LNCaP clone FGC (cell line): Measurements from ENCODE around the gene DMAC1.

Experiments used
- DNase-seq: peaks from one replicate; pipeline ENCODE4 v3.0.0-alpha.2; 2011; ENCODE audit warnings: low read depth
- H3K4me3 ChIP-seq: 2 replicates; pipeline ENCODE4 v1.5.1; 2011; ENCODE audit warnings: mild to moderate bottlenecking, low read depth, low read length, control low read depth
- TF ChIP-seq, protein P1 (sequence below): IDR thresholded peaks from 2 replicates; pipeline ENCODE4 v1.5.1; 2012; ENCODE audit warnings: mild to moderate bottlenecking; ENCODE audit not compliant: control insufficient read depth, insufficient read depth; ENCODE audit errors: extremely low read depth

Gene DMAC1

DNA sequence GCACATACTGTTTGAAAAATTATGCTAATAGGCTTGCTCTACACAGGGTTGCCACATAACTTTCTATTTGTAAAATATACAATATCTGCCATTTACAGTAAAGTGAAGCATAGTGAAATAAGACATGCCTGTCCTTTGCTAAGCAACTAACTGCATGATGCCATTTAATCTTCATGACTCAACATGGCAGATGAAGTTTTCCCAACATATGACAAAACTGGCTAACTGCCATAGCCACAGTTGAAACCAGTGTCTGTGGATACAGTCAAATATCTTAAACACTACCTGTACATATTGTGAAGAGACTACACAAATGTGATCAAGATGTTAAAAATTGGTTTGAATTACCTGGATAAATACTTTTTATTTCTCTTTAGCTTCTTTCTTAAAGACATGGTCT, 3.1 kb upstream of the DMAC1 start:
- no peak overlapping the region for H3K4me3 ChIP-seq
- DNase-seq = no peak
- TF ChIP-seq, protein P1, sequence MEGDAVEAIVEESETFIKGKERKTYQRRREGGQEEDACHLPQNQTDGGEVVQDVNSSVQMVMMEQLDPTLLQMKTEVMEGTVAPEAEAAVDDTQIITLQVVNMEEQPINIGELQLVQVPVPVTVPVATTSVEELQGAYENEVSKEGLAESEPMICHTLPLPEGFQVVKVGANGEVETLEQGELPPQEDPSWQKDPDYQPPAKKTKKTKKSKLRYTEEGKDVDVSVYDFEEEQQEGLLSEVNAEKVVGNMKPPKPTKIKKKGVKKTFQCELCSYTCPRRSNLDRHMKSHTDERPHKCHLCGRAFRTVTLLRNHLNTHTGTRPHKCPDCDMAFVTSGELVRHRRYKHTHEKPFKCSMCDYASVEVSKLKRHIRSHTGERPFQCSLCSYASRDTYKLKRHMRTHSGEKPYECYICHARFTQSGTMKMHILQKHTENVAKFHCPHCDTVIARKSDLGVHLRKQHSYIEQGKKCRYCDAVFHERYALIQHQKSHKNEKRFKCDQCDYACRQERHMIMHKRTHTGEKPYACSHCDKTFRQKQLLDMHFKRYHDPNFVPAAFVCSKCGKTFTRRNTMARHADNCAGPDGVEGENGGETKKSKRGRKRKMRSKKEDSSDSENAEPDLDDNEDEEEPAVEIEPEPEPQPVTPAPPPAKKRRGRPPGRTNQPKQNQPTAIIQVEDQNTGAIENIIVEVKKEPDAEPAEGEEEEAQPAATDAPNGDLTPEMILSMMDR = no peak

DNA sequence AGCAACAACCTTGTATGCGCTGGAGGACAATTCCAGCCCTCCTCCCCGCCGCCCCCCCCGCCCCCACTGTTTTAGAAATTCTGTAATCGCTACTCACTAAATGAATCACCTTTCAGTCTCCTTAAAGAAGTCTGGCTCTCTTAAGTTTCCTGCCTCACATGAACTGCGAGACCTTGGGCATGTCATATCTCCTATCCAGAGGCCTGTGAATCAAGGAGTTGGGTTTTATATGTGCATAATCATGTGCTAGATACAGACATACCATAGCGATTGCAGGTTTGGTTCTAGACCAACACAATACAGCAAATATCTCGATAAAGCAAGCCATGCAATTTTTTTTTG, 337 bp upstream of the DMAC1 start:
- DNase-seq = no peak
- peak overlapping the region; percentile 78; the same call in 1 of the 2 replicates for H3K4me3 ChIP-seq
- TF ChIP-seq, protein P1 = no peak

DNA sequence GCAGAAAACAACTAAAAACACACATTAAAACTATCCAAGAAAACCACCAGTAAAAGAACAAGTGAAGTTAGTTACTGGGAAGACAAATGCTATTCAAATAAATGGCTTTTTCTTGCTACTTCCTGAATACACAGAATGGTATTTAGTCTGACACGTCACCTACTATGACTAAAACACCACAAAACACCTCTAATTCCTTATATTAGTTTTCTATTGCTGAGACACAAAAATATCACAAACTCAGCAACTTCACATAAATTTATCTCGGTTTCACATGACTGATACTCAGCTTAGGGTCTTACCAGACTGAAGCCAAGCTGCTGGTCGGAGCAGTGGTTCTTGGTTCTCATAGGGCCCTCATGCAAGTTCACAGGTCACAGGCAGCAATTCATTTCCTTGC, 5.4 kb downstream of the DMAC1 start:
- no peak overlapping the region for H3K4me3 ChIP-seq
- no peak for DNase-seq
- TF ChIP-seq, protein P1 = no peak

DNA sequence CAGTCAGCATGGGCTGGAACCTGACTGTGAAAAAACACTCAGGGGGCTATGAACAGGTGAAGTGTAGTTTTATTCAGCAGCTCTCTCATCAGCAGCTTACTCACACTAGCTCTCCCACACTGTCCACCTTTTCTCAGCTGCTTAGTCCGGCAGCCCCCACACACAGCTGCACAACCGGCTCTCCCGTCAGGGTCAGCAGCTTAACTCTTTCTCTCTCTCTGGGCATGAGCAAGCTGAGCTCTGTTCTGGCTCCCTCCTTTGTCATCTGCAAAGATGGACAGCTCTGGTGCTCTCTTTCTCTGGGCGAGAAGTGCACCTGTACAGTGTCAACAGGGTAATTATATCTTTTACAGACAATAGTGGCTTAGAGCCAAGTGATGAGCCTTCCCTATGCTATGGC, 8.2 kb downstream of the DMAC1 start:
- no peak overlapping the region for H3K4me3 ChIP-seq
- TF ChIP-seq, protein P1 = no peak
- DNase-seq = no peak

DNA sequence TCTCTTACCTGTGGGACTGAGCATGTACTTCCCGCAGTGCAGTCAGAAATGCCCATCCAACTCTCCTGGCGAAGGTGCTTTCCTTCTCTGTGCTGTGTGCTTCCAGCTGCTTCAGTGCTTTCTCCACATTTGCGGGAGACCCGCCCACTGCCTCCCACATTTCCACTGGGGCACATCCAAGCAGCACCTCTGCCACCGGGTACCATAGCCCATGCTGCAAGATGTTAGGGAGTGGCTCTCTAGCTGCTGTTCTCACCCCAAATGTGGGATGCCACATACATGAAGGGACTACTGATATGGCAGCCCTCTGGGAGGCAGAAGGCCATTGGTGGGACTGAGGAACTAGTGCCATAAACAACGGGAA, 8.8 kb downstream of the DMAC1 start:
- TF ChIP-seq, protein P1 = no peak

DNA sequence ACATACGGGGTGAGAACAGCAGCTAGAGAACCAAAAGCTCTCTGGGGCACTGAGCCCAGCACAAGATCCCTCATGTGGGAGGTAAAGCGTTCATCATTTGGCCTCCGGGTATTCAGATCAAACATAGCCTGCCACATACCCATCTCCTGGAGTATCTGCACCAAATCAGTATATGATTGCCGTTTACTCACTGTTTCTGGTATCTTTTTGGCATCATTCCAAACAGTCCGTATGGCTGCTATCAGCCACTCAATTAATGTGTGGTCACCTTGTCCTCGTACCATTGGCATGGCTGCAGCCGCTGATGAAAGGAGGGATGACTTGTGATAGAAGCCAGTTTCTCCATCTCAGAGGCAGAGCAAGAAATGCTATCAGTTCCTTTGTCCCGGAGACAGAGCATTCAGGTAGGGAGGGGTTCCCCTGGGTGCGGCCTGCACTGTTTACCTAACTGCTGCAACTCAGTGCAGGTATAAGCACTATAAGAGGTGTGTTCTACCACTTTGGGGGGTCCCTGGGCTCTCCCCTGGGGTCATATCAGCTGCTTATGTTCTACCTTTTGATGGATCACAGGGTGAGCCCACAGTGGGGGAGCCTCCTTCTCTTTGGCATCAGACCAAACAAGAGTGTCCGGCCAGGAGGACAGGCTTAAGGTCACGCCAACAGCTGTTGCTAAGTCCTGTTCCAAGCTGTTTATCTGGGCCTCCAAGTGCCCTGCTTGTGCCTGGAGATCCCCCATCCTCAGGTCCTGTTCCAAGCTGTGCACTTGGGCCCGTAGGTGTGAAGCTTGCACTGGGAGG, 9.4 kb downstream of the DMAC1 start:
- DNase-seq = no peak
- TF ChIP-seq, protein P1 = no peak
- no peak overlapping the region for H3K4me3 ChIP-seq

More for the DNA sequence above, 8.8 kb downstream of the DMAC1 start:
- H3K4me3 ChIP-seq = no peak overlapping the region
- no peak for DNase-seq

DNA sequence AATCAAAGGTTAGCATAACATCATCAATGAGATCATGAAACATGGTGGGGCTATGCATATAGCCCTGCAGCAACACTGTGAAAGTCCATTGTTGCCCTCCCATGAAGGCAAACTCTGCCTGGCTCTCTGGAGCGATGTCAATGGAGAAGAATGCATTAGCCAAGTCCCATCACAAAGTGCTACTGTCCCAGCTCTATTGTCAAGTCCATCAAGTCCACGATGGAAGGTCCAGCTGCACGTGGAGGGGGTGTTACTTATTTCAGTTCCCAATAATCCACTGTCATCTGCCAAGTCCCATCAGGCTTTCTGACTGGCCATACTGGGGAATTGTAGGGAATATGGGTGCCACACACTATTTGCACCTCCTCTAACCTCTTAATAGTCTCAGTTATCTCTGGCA, 10.8 kb downstream of the DMAC1 start:
- TF ChIP-seq, protein P1 = no peak
- DNase-seq = no peak
- H3K4me3 ChIP-seq = no peak overlapping the region
